H1 (cell line): ENCODE results near the gene ASIP. TPM values are rescaled to one million over a fixed set of nuclear protein-coding genes. Genes with fewer than 3 reads are reported as not detected.

ENCODE experiments used
- CTCF ChIA-PET: fragments of 300-600 bp; sonication (Branson Sonifier 250); formaldehyde crosslinking; loops from one replicate; lab custom pipeline; 2021; ENCODE audit not compliant: partially characterized antibody; lab: Charles Lee
- POLR2A ChIA-PET: fragments of 300-600 bp; sonication (Branson Sonifier 250); formaldehyde crosslinking; loops from one replicate; lab custom pipeline; 2021; ENCODE audit warnings: inconsistent platforms; ENCODE audit not compliant: partially characterized antibody; lab: Charles Lee
- DNase-seq, 2 experiments: peaks; one replicate each; pipeline versions ENCODE4 v3.0.0 to v3.0.0-alpha.2; 2010 to 2022; ENCODE audit warnings: low spot score in 2 of 2, low read depth in 1 of 2, mixed read lengths in 1 of 2
- FAIRE-seq: peaks from 2 replicates; lab custom pipeline; 2011; peaks lifted over from hg19 to GRCh38; lab: Jason Lieb, UNC
- H2AFZ ChIP-seq: 2 replicates; pipeline ENCODE4 v1.8.1; 2012; ENCODE audit warnings: low read length, inconsistent platforms
- H2AK5ac ChIP-seq: 2 replicates; pipeline ENCODE4 v1.6.1; 2013; ENCODE audit warnings: low read depth, low read length
- H2BK120ac ChIP-seq: replicated peaks from 2 replicates; pipeline ENCODE3; 2013; ENCODE audit warnings: low read depth, low read length, inconsistent platforms
- H2BK12ac ChIP-seq: 2 replicates; pipeline ENCODE4 v1.6.1; 2013; ENCODE audit warnings: low read depth, low read length
- H2BK15ac ChIP-seq: 2 replicates; pipeline ENCODE4 v1.6.1; 2013; ENCODE audit warnings: low read length
- H2BK20ac ChIP-seq: 2 replicates; pipeline ENCODE4 v1.6.1; 2013; ENCODE audit warnings: low read length
- H2BK5ac ChIP-seq: 2 replicates; pipeline ENCODE4 v1.6.1; 2013; ENCODE audit warnings: low read depth, low read length
- H3K14ac ChIP-seq: 2 replicates; pipeline ENCODE4 v1.6.1; 2013; ENCODE audit warnings: inconsistent platforms; ENCODE audit not compliant: insufficient read length
- H3K18ac ChIP-seq: 2 replicates; pipeline ENCODE4 v1.6.1; 2013; ENCODE audit warnings: low read length; ENCODE audit errors: extremely low read depth
- H3K23ac ChIP-seq: 2 replicates; pipeline ENCODE4 v1.6.1; 2013; ENCODE audit warnings: inconsistent platforms; ENCODE audit not compliant: insufficient read length
- H3K23me2 ChIP-seq: 2 replicates; pipeline ENCODE4 v1.6.1; 2013; ENCODE audit warnings: low read depth, low read length
- H3K27ac ChIP-seq: 2 replicates; pipeline ENCODE4 v1.6.1; 2011; ENCODE audit warnings: low read depth, low read length, inconsistent platforms
- H3K27me3 ChIP-seq, 4 experiments: replicated peaks in 1 of 4; 1 replicate in 1 of 4; 2 replicates in 3 of 4; pipeline versions ENCODE4 v1.6.1 to v1.8.1; 2011 to 2013; ENCODE audit warnings: low read length in 3 of 4, mild to moderate bottlenecking in 3 of 4, inconsistent platforms in 2 of 4, mixed read lengths in 2 of 4, moderate library complexity in 1 of 4; ENCODE audit not compliant: control insufficient read depth in 3 of 4, insufficient read depth in 3 of 4; ENCODE audit errors: extremely low read depth in 1 of 4
- H3K36me3 ChIP-seq, 4 experiments: 2 replicates each; pipeline versions ENCODE4 v1.6.1 to v1.8.1; 2011 to 2013; ENCODE audit warnings: mild to moderate bottlenecking in 4 of 4, low read length in 3 of 4, moderate library complexity in 2 of 4, control low read depth in 1 of 4, inconsistent platforms in 1 of 4; ENCODE audit not compliant: insufficient read depth in 4 of 4, control insufficient read depth in 2 of 4
- H3K4ac ChIP-seq: replicated peaks from 2 replicates; pipeline ENCODE3; 2013; ENCODE audit warnings: low read length, low read depth, mixed read lengths, inconsistent platforms; ENCODE audit not compliant: insufficient read length
- H3K4me1 ChIP-seq, 4 experiments: replicated peaks in 1 of 4; 1 replicate in 1 of 4; 2 replicates in 3 of 4; pipeline versions ENCODE4 v1.6.1 to v1.8.1; 2011 to 2013; ENCODE audit warnings: low read length in 3 of 4, inconsistent platforms in 2 of 4, mixed read lengths in 1 of 4; ENCODE audit not compliant: insufficient read depth in 4 of 4, control insufficient read depth in 3 of 4
- H3K4me2 ChIP-seq, 2 experiments: 2 replicates each; pipeline versions ENCODE4 v1.6.1 to v1.8.1; 2011 to 2013; ENCODE audit warnings: low read depth in 2 of 2, low read length in 2 of 2, control low read depth in 1 of 2, inconsistent platforms in 1 of 2, mild to moderate bottlenecking in 1 of 2; ENCODE audit not compliant: insufficient read depth in 1 of 2
- H3K4me3 ChIP-seq, 4 experiments: fragments of 200-600, 300-600 bp in 1 of 4; sonication (generic), shearing (Covaris generic), sonication (Bioruptor Twin) in 1 of 4; 2 replicates each; pipeline versions ENCODE4 v1.5.1 to v1.8.1; 2011 to 2016; ENCODE audit warnings: low read length in 4 of 4, low read depth in 3 of 4, control low read depth in 2 of 4, inconsistent platforms in 2 of 4, mild to moderate bottlenecking in 2 of 4, mixed read lengths in 1 of 4, moderate library complexity in 1 of 4; ENCODE audit not compliant: insufficient read depth in 2 of 4; ENCODE audit errors: extremely low read depth in 1 of 4
- H3K56ac ChIP-seq: replicated peaks from 2 replicates; pipeline ENCODE3; 2013; ENCODE audit warnings: low read depth, mild to moderate bottlenecking, mixed read lengths, low read length, inconsistent platforms; ENCODE audit not compliant: insufficient read length
- H3K79me1 ChIP-seq: 2 replicates; pipeline ENCODE4 v1.6.1; 2013; ENCODE audit warnings: low read depth, low read length, control low read depth
- H3K79me2 ChIP-seq, 2 experiments: 2 replicates each; pipeline versions ENCODE4 v1.6.1 to v1.8.1; 2012 to 2013; ENCODE audit warnings: low read length in 2 of 2, mild to moderate bottlenecking in 2 of 2, inconsistent platforms in 1 of 2; ENCODE audit not compliant: insufficient read depth in 2 of 2, control insufficient read depth in 1 of 2
- H3K9ac ChIP-seq, 4 experiments: replicated peaks in 1 of 4; 1 replicate in 1 of 4; 2 replicates in 3 of 4; pipeline versions ENCODE4 v1.6.1 to v1.8.1; 2011 to 2013; ENCODE audit warnings: low read depth in 3 of 4, low read length in 3 of 4, control low read depth in 2 of 4, mild to moderate bottlenecking in 2 of 4, moderate library complexity in 2 of 4, inconsistent platforms in 1 of 4; ENCODE audit errors: extremely low read depth in 1 of 4
- H3K9me3 ChIP-seq, 2 experiments: 2 replicates each; pipeline versions ENCODE4 v1.6.1 to v1.8.1; 2012 to 2013; ENCODE audit warnings: mild to moderate bottlenecking in 2 of 2, moderate library complexity in 2 of 2, control low read depth in 1 of 2, inconsistent platforms in 1 of 2, low read depth in 1 of 2, low read length in 1 of 2, mixed read lengths in 1 of 2; ENCODE audit not compliant: insufficient read depth in 2 of 2
- H4K20me1 ChIP-seq, 2 experiments: replicated peaks in 1 of 2; 2 replicates each; pipeline versions ENCODE3 to v1.8.1; 2011 to 2013; ENCODE audit warnings: inconsistent platforms in 2 of 2, low read length in 2 of 2, mild to moderate bottlenecking in 1 of 2; ENCODE audit not compliant: insufficient read depth in 2 of 2, control insufficient read depth in 1 of 2
- H4K5ac ChIP-seq: 2 replicates; pipeline ENCODE4 v1.6.1; 2013; ENCODE audit warnings: low read length, low read depth, mixed read lengths, inconsistent platforms; ENCODE audit not compliant: insufficient read length
- H4K8ac ChIP-seq: 2 replicates; pipeline ENCODE4 v1.8.0; 2013; ENCODE audit warnings: mild to moderate bottlenecking, moderate library complexity, low read length, inconsistent platforms; ENCODE audit not compliant: insufficient read depth; ENCODE audit errors: extremely low read depth
- H4K91ac ChIP-seq: replicated peaks from 2 replicates; pipeline ENCODE3; 2013; ENCODE audit warnings: low read length, mixed read lengths, inconsistent platforms; ENCODE audit not compliant: insufficient read length
- RAD21 ChIP-seq, 2 experiments: IDR thresholded peaks in 1 of 2; conservative IDR thresholded peaks in 1 of 2; 2 replicates each; pipeline ENCODE4 v1.6.1; 2011; ENCODE audit warnings: low read depth in 2 of 2, low read length in 2 of 2, improper control_type of control experiment in 1 of 2, inconsistent platforms in 1 of 2, mild to moderate bottlenecking in 1 of 2, moderate library complexity in 1 of 2
- WGBS, 2 experiments: shearing (Covaris generic) in 1 of 2; methylation state at CpG; one replicate each; pipeline versions ENCODE4 v1.1.6 to v1.1.7; 2013 to 2015; ENCODE audit warnings: low lambda C conversion rate in 2 of 2, mixed read lengths in 2 of 2, inconsistent platforms in 1 of 2, low coverage in 1 of 2, missing lambda C conversion rate in 1 of 2; ENCODE audit not compliant: insufficient replicate concordance in 2 of 2, insufficient coverage in 1 of 2, insufficient read length in 1 of 2; ENCODE audit errors: extremely low coverage in 1 of 2, missing lambda C conversion rate in 1 of 2; 5-methylcytosine and 5-hydroxymethylcytosine counted together
- polyA plus RNA-seq, 7 experiments: library from polyadenylated mRNA; depleted of rRNA in 3 of 7; stranded (reverse) in 5 of 7; unstranded in 2 of 7; fragments of >200 nt in 5 of 7; fragments of 200-250 nt in 2 of 7; gene quantifications; 1 replicate in 5 of 7; 2 replicates in 1 of 7; 4 replicates in 1 of 7; pipeline versions ENCODE4 v1.2.1 to v1.2.3, GENCODE V29; 2011 to 2013; ENCODE audit warnings: missing spikeins in 2 of 7, mixed read lengths in 2 of 7
- total RNA-seq: library from RNA; stranded (reverse); fragmentation: NEBNext Ultra II Directional; extraction: Animal tissue kit (Norgen Biotek cat#: 25700); gene quantifications from 2 replicates; pipeline ENCODE4 v1.2.1, GENCODE V29; 2021

ASIP gene
- total and polyA plus RNA-seq, 2 of the 8 experiments (the other 6 are each of a cell fraction or from before 2014, with no cell fraction given), result not detected

- FAIRE-seq (no peak), DNase-seq (no peak)
- TF ChIP-seq RAD21 (IDR thresholded peaks at IDR 0.05 in 1 of 2, conservative IDR thresholded peaks at IDR 0.05 in 1 of 2; ENCODE audit: low read depth in 2 of 2, low read length in 2 of 2), result no peak
- ChIA-PET CTCF (interaction anchor here (0.9 to 1.8 kb wide), 3 partner anchors 21 to 269 kb away, joined by 3 to 4 read pairs (median 3); no protein-coding TSS in a partner anchor), POLR2A (interaction anchor here (0.7 to 1.0 kb wide), 2 partner anchors 9 to 13 kb away, joined by 3 to 5 read pairs; no protein-coding TSS in a partner anchor)
- Histone ChIP-seq H4K8ac (no peak overlapping the region), H3K4me2 (no peak overlapping the region), H3K4ac (no peak overlapping the region), H2BK15ac (no peak overlapping the region), H3K23ac (no peak overlapping the region), H4K91ac (no peak overlapping the region), H2AFZ (no peak overlapping the region), H2BK120ac (no peak overlapping the region), H3K27me3 (no peaks in the 10 kb centered on the region), H3K9ac (no peak overlapping the region), H2BK20ac (no peak overlapping the region), H3K4me1 (no peaks in the 10 kb centered on the region), H3K56ac (no peak overlapping the region), H3K79me2 (no peaks in the 10 kb centered on the region), H3K27ac (no peak overlapping the region), H3K23me2 (no peaks in the 10 kb centered on the region), H2AK5ac (no peak overlapping the region), H3K14ac (no peak overlapping the region), H4K20me1 (peaks cover 4 to 11% of the 10 kb centered on the region in 2 experiments), H3K36me3 (peaks cover 9 to 56% (median 28%) of the 10 kb centered on the region in 4 experiments), H2BK12ac (no peak overlapping the region), H3K18ac (no peak overlapping the region), H3K9me3 (no peaks in the 10 kb centered on the region), H3K4me3 (no peak overlapping the region), H2BK5ac (no peak overlapping the region), H3K79me1 (no peaks in the 10 kb centered on the region; the same call in 1 of the 2 replicates), H4K5ac (no peak overlapping the region)
- WGBS, 2 experiments, result 96% methylated on average over 7 of the region's 7 CpGs; no CpG with 5 or more reads in 1 of the 2 experiments
Observed at GRCh38 chr20:34274694-34275093, 33.5 kb downstream of the ASIP start.
